PC-9 (cell line): Measurements from ENCODE around the gene HENMT1.

Experiments used
- EZH2 ChIP-seq: fragments of 200-600 bp; sonication (generic); IDR thresholded peaks from 2 replicates; pipeline ENCODE4 v1.8.0; 2017; ENCODE audit warnings: antibody characterized with exemption, low read depth
- TF ChIP-seq, protein P1 (sequence below): fragments of 200-600 bp; sonication (generic); conservative IDR thresholded peaks from 2 replicates; pipeline ENCODE4 v1.6.1; 2017; ENCODE audit warnings: mixed run types, antibody characterized with exemption, mild to moderate bottlenecking, moderate library complexity

DNA sequence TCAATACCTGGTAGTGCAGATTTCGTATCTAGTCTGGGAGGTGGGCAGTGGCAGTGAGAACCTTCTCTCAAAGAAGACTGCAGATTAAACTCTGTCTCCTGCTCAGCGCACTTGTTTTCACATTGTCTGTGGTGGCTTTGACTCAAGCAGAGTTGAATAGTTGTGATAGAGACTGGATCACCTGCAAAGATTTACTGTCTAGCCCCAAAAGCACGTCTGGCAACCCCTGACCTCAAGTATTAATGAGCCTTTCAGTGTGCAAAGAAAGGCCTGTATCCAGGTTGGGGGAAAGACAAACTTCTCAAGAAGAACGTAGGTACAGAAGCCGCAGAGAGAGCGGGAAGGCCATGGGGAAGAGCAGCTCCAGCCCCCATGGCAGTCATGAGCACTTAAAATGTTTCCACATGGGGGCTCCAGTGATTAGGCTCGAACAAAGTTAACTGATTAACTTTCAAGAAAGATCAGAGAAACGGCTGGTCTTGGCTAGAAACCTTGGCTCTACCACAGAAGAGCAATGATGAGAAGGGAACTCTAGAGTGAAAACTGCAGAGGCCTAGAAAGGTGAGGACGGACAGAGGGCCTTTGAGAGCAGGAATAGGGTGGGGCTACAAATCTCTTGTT, 15.2 kb downstream of the HENMT1 start:
- no peak for TF ChIP-seq EZH2
- TF ChIP-seq, protein P1, sequence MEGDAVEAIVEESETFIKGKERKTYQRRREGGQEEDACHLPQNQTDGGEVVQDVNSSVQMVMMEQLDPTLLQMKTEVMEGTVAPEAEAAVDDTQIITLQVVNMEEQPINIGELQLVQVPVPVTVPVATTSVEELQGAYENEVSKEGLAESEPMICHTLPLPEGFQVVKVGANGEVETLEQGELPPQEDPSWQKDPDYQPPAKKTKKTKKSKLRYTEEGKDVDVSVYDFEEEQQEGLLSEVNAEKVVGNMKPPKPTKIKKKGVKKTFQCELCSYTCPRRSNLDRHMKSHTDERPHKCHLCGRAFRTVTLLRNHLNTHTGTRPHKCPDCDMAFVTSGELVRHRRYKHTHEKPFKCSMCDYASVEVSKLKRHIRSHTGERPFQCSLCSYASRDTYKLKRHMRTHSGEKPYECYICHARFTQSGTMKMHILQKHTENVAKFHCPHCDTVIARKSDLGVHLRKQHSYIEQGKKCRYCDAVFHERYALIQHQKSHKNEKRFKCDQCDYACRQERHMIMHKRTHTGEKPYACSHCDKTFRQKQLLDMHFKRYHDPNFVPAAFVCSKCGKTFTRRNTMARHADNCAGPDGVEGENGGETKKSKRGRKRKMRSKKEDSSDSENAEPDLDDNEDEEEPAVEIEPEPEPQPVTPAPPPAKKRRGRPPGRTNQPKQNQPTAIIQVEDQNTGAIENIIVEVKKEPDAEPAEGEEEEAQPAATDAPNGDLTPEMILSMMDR: no peak
